H9 (cell line): ENCODE data around the gene ASB15. TPM values are rescaled to one million over a fixed set of nuclear protein-coding genes. Genes with fewer than 3 reads are reported as not detected.

Source experiments
- DNase-seq: peaks from one replicate; pipeline ENCODE4 v3.0.0-alpha.2; 2017
- H2AFZ ChIP-seq: one replicate; pipeline ENCODE4 v1.6.1; 2013; ENCODE audit warnings: mild to moderate bottlenecking, low read length, control low read depth, moderate library complexity
- H2AK5ac ChIP-seq: 2 replicates; pipeline ENCODE4 v1.6.1; 2013; ENCODE audit warnings: low read length, control low read depth, mixed read lengths; ENCODE audit not compliant: insufficient read length
- H2BK120ac ChIP-seq: one replicate; pipeline ENCODE4 v1.6.1; 2013; ENCODE audit warnings: low read depth, mild to moderate bottlenecking, low read length, control low read depth, inconsistent platforms; ENCODE audit not compliant: poor library complexity, severe bottlenecking
- H2BK12ac ChIP-seq: 2 replicates; pipeline ENCODE4 v1.6.1; 2013; ENCODE audit warnings: low read length, control low read depth, mixed read lengths, low read depth; ENCODE audit not compliant: insufficient read length
- H2BK15ac ChIP-seq: 2 replicates; pipeline ENCODE4 v1.6.1; 2013; ENCODE audit warnings: low read depth, low read length, control low read depth
- H2BK20ac ChIP-seq: one replicate; pipeline ENCODE4 v1.6.1; 2013; ENCODE audit warnings: low read depth, mild to moderate bottlenecking, low read length, control low read depth, inconsistent platforms; ENCODE audit not compliant: poor library complexity, severe bottlenecking
- H2BK5ac ChIP-seq: 2 replicates; pipeline ENCODE4 v1.6.1; 2013; ENCODE audit warnings: low read length, control low read depth, mixed read lengths; ENCODE audit not compliant: insufficient read length
- H3K14ac ChIP-seq: 2 replicates; pipeline ENCODE4 v1.6.1; 2013; ENCODE audit warnings: low read length, control low read depth; ENCODE audit not compliant: insufficient read depth
- H3K18ac ChIP-seq: 2 replicates; pipeline ENCODE4 v1.6.1; 2013; ENCODE audit warnings: low read depth, mild to moderate bottlenecking, mixed read lengths, low read length, control low read depth; ENCODE audit not compliant: insufficient read length
- H3K23ac ChIP-seq: 2 replicates; pipeline ENCODE4 v1.6.1; 2013; ENCODE audit warnings: low read length, control low read depth, mixed read lengths, low read depth; ENCODE audit not compliant: insufficient read length
- H3K23me2 ChIP-seq: 2 replicates; pipeline ENCODE4 v1.6.1; 2013; ENCODE audit warnings: low read depth, mild to moderate bottlenecking, mixed read lengths, low read length, control low read depth; ENCODE audit not compliant: insufficient read length, poor library complexity, severe bottlenecking
- H3K27ac ChIP-seq: 2 replicates; pipeline ENCODE4 v1.5.1; 2013; ENCODE audit warnings: low read length, control low read depth, mixed read lengths, low read depth; ENCODE audit not compliant: insufficient read length
- H3K27me3 ChIP-seq: 2 replicates; pipeline ENCODE4 v1.6.1; 2013; ENCODE audit warnings: low read length, control low read depth, inconsistent platforms; ENCODE audit not compliant: insufficient read depth
- H3K4ac ChIP-seq: 2 replicates; pipeline ENCODE4 v1.6.1; 2013; ENCODE audit warnings: low read depth, mild to moderate bottlenecking, control low read depth, inconsistent platforms, low read length, moderate library complexity
- H3K4me1 ChIP-seq: 2 replicates; pipeline ENCODE4 v1.6.1; 2013; ENCODE audit warnings: low read length, control low read depth, inconsistent platforms; ENCODE audit not compliant: insufficient read depth
- H3K4me2 ChIP-seq: 2 replicates; pipeline ENCODE4 v1.6.1; 2013; ENCODE audit warnings: low read length, control low read depth, mixed read lengths; ENCODE audit not compliant: insufficient read length, insufficient read depth
- H3K56ac ChIP-seq: 2 replicates; pipeline ENCODE4 v1.6.1; 2013; ENCODE audit warnings: low read depth, mild to moderate bottlenecking, mixed read lengths, low read length, control low read depth; ENCODE audit not compliant: insufficient read length
- H3K79me1 ChIP-seq: 2 replicates; pipeline ENCODE4 v1.6.1; 2013; ENCODE audit warnings: low read depth, mild to moderate bottlenecking, moderate library complexity, low read length, control low read depth, inconsistent platforms; ENCODE audit not compliant: insufficient read depth, poor library complexity, severe bottlenecking
- H3K79me2 ChIP-seq: 2 replicates; pipeline ENCODE4 v1.6.1; 2013; ENCODE audit warnings: low read length, control low read depth, inconsistent platforms; ENCODE audit not compliant: insufficient read depth
- H3K9ac ChIP-seq: 2 replicates; pipeline ENCODE4 v1.6.1; 2013; ENCODE audit warnings: low read length, control low read depth, mixed read lengths; ENCODE audit not compliant: insufficient read length; ENCODE audit errors: extremely low read depth
- H3K9me3 ChIP-seq: one replicate; pipeline ENCODE4 v1.6.1; 2013; ENCODE audit warnings: low read depth, low read length, inconsistent platforms; ENCODE audit not compliant: control insufficient read depth
- H3T11ph ChIP-seq: one replicate; pipeline ENCODE4 v1.6.1; 2013; ENCODE audit warnings: mild to moderate bottlenecking, low read length, control low read depth, inconsistent platforms
- H4K20me1 ChIP-seq: one replicate; pipeline ENCODE4 v1.6.1; 2013; ENCODE audit not compliant: control insufficient read depth, insufficient read length, insufficient read depth
- H4K5ac ChIP-seq: 2 replicates; pipeline ENCODE4 v1.6.1; 2013; ENCODE audit warnings: low read depth, mild to moderate bottlenecking, mixed read lengths, low read length, control low read depth; ENCODE audit not compliant: insufficient read length
- H4K8ac ChIP-seq: replicated peaks from 2 replicates; pipeline ENCODE4 v1.6.1; 2013; ENCODE audit warnings: low read length, control low read depth, mixed read lengths, low read depth; ENCODE audit not compliant: insufficient read length
- H4K91ac ChIP-seq: 2 replicates; pipeline ENCODE4 v1.6.1; 2013; ENCODE audit warnings: low read depth, mild to moderate bottlenecking, moderate library complexity, mixed read lengths, low read length, control low read depth; ENCODE audit not compliant: insufficient read length
- H3K27ac Mint-ChIP-seq, 3 experiments: 2 replicates in 2 of 3; 3 replicates in 1 of 3; pipeline ENCODE4 v1.8.0; 2020 to 2021; ENCODE audit warnings: mixed read lengths in 3 of 3, mild to moderate bottlenecking in 1 of 3, moderate library complexity in 1 of 3
- H3K27me3 Mint-ChIP-seq: 2 replicates; pipeline ENCODE4 v1.8.0; 2021; ENCODE audit warnings: low read depth, mild to moderate bottlenecking, moderate library complexity, mixed read lengths
- H3K36me3 Mint-ChIP-seq, 3 experiments: 2 replicates in 2 of 3; 3 replicates in 1 of 3; pipeline ENCODE4 v1.8.0; 2020 to 2021; ENCODE audit warnings: low read depth in 3 of 3, mixed read lengths in 3 of 3; ENCODE audit not compliant: insufficient read depth in 1 of 3
- H3K4me1 Mint-ChIP-seq, 2 experiments: 2 replicates each; pipeline ENCODE4 v1.8.0; 2020; ENCODE audit warnings: mixed read lengths in 2 of 2
- H3K4me3 Mint-ChIP-seq, 2 experiments: 2 replicates in 1 of 2; 3 replicates in 1 of 2; pipeline ENCODE4 v1.8.0; 2020 to 2021; ENCODE audit warnings: mild to moderate bottlenecking in 2 of 2, mixed read lengths in 2 of 2, moderate library complexity in 1 of 2
- H3K9me3 Mint-ChIP-seq, 2 experiments: 2 replicates in 1 of 2; 3 replicates in 1 of 2; pipeline ENCODE4 v1.8.0; 2020; ENCODE audit warnings: mild to moderate bottlenecking in 2 of 2, mixed read lengths in 2 of 2, moderate library complexity in 1 of 2
- CTCF ChIP-seq: fragments of 200-600 bp; sonication (generic); conservative IDR thresholded peaks from 3 replicates; pipeline ENCODE4 v1.8.0; 2021; ENCODE audit warnings: antibody characterized with exemption, mild to moderate bottlenecking
- total RNA-seq: library from RNA; stranded (reverse); gene quantifications from 2 replicates; pipeline ENCODE4 v1.2.1, GENCODE V29; 2021

ASB15 gene
- total RNA-seq, 1 experiment from 2014 or later: not detected

DNA sequence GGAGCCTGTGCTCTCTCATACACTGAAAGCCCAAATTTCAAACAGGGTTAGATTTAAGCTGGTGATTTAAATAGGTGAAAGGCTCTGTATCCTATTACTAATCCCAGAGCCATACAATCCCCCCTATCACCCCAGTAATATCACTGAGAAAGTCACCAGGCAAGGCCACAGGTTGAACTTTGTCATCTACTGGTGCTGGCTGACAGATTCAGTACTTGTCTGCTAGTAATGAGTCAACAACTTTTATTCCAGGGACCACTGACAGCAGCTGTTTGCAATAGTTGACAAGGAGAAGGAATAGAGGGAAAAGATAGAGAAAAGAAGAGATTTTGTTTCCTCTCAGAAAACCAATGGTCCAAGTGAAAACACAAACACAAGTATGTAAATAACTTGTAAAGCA lies 10.4 kb downstream of the ASB15 start:
- TF ChIP-seq CTCF: no peak
- no peak overlapping the region for H3K27ac Mint-ChIP-seq
- H3K9me3 Mint-ChIP-seq: no peaks in the 10 kb centered on the region

More for the DNA sequence above, 10.4 kb downstream of the ASB15 start:
- H2BK5ac ChIP-seq: no peak overlapping the region
- no peak for DNase-seq
- H2BK20ac ChIP-seq: no peak overlapping the region
- no peak overlapping the region for H4K5ac ChIP-seq
- no peak overlapping the region for H2BK120ac ChIP-seq
- no peak overlapping the region for H2AFZ ChIP-seq
- no peak overlapping the region for H4K8ac ChIP-seq
- no peaks in the 10 kb centered on the region; the same call in 1 of the 2 replicates for H3K4me1 ChIP-seq
- H3K9ac ChIP-seq: no peak overlapping the region
- H3T11ph ChIP-seq: no peak overlapping the region
- no peak overlapping the region for H2BK12ac ChIP-seq
- no peaks in the 10 kb centered on the region for H3K79me1 ChIP-seq
- H3K23me2 ChIP-seq: no peaks in the 10 kb centered on the region
- Mint-ChIP-seq H3K4me3 (no peak overlapping the region), H3K27me3 (no peaks in the 10 kb centered on the region), H3K4me1 (peaks cover 2 to 4% of the 10 kb centered on the region in 2 experiments; a peak in 2 of 4 replicates), H3K36me3 (no peaks in the 10 kb centered on the region)
- no peaks in the 10 kb centered on the region for H3K27me3 ChIP-seq
- H3K4ac ChIP-seq: no peak overlapping the region
- H2AK5ac ChIP-seq: no peak overlapping the region
- H3K27ac ChIP-seq: no peak overlapping the region
- no peak overlapping the region for H3K56ac ChIP-seq
- H3K23ac ChIP-seq: no peak overlapping the region
- H4K91ac ChIP-seq: no peak overlapping the region
- H3K79me2 ChIP-seq: no peaks in the 10 kb centered on the region
- H4K20me1 ChIP-seq: no peaks in the 10 kb centered on the region
- H3K18ac ChIP-seq: no peak overlapping the region
- no peak overlapping the region for H3K4me2 ChIP-seq
- H3K9me3 ChIP-seq: no peaks in the 10 kb centered on the region
- no peak overlapping the region for H2BK15ac ChIP-seq
- no peak overlapping the region for H3K14ac ChIP-seq
